HepG2 (cell line): ENCODE results near the gene P2RY8. TPM values are rescaled to one million over a fixed set of nuclear protein-coding genes. Genes with fewer than 3 reads are reported as not detected.
A peak's percentile ranks its signal among the peaks of the same experiment; 100 is the strongest.

Experiments used
- ATAC-seq: fragments of 200-7000 bp; cut with Tn5 transposase; 3 replicates; pipeline ENCODE4 v1.9.1; 2020; ENCODE audit warnings: mild to moderate bottlenecking, moderate library complexity
- BruUV-seq: library from RNA; stranded (reverse); fragments of 400-500 nt; replicated peaks from 2 replicates; lab custom pipeline; 2021; lab: Mats Ljungman, UMichigan
- CTCF ChIA-PET: fragments of 300-600 bp; formaldehyde crosslinking; extraction: SDS; loops from one replicate; lab custom pipeline; 2021; ENCODE audit warnings: low total read pairs, inconsistent platforms, low intra/inter-chr PET ratio; lab: Yijun Ruan, JAX
- POLR2A ChIA-PET: fragments of 350-600 bp; sonication (Branson Sonifier 250); formaldehyde crosslinking; loops from one replicate; lab custom pipeline; 2020; ENCODE audit warnings: antibody characterized with exemption, inconsistent platforms; lab: Yijun Ruan, JAX
- DNase-seq: peaks from one replicate; pipeline ENCODE4 v3.0.0-alpha.2; 2015; ENCODE audit warnings: low spot score
- FAIRE-seq: peaks from 3 replicates; lab custom pipeline; 2011; peaks lifted over from hg19 to GRCh38; lab: Jason Lieb, UNC
- H2AFZ ChIP-seq: one replicate; pipeline ENCODE4 v1.6.1; 2011; ENCODE audit warnings: low read length, inconsistent platforms
- H3K27ac ChIP-seq: fragments of 300-600 bp; 3 replicates; pipeline ENCODE4 v1.8.0; 2011; ENCODE audit warnings: mixed run types, mild to moderate bottlenecking, mixed read lengths, low read length, inconsistent platforms; ENCODE audit not compliant: insufficient read depth; ENCODE audit errors: extremely low read length
- H3K27me3 ChIP-seq, 2 experiments: fragments of 200-600 bp in 1 of 2; 2 replicates in 1 of 2; 3 replicates in 1 of 2; pipeline versions ENCODE4 v1.6.0 to v1.8.0; 2011; ENCODE audit warnings: low read length in 2 of 2, mild to moderate bottlenecking in 2 of 2, moderate library complexity in 2 of 2, inconsistent platforms in 1 of 2; ENCODE audit not compliant: insufficient read depth in 2 of 2, control insufficient read depth in 1 of 2
- H3K36me3 ChIP-seq, 2 experiments: fragments of 200-600 bp in 1 of 2; replicated peaks in 1 of 2; 2 replicates in 1 of 2; 3 replicates in 1 of 2; pipeline versions ENCODE4 v1.5.1 to v1.8.0; 2011; ENCODE audit warnings: low read length in 2 of 2, inconsistent platforms in 1 of 2; ENCODE audit not compliant: insufficient read depth in 2 of 2, control insufficient read depth in 1 of 2
- H3K4me1 ChIP-seq: 2 replicates; pipeline ENCODE4 v1.5.1; 2012; ENCODE audit warnings: low read length, inconsistent platforms; ENCODE audit not compliant: insufficient read depth
- H3K4me2 ChIP-seq: 2 replicates; pipeline ENCODE4 v1.6.0; 2011; ENCODE audit warnings: low read depth, low read length, inconsistent platforms
- H3K4me3 ChIP-seq, 3 experiments: fragments of 200-600 bp in 1 of 3; sonication (generic), shearing (Covaris generic) in 1 of 3; replicated peaks in 1 of 3; 2 replicates each; pipeline ENCODE4 v1.5.1; 2011 to 2016; ENCODE audit warnings: low read length in 3 of 3, inconsistent platforms in 2 of 3, low read depth in 2 of 3, mild to moderate bottlenecking in 2 of 3, control low read depth in 1 of 3, mixed read lengths in 1 of 3; ENCODE audit not compliant: insufficient read depth in 1 of 3
- H3K79me2 ChIP-seq: one replicate; pipeline ENCODE4 v1.6.1; 2011; ENCODE audit warnings: low read length, inconsistent platforms; ENCODE audit not compliant: insufficient read depth
- H3K9ac ChIP-seq: 2 replicates; pipeline ENCODE4 v1.6.0; 2011; ENCODE audit warnings: mild to moderate bottlenecking, low read depth, low read length, inconsistent platforms; ENCODE audit not compliant: insufficient read depth
- H3K9me3 ChIP-seq: 2 replicates; pipeline ENCODE4 v1.5.1; 2012; ENCODE audit warnings: mild to moderate bottlenecking, low read length
- H4K20me1 ChIP-seq: 2 replicates; pipeline ENCODE4 v1.6.0; 2011; ENCODE audit warnings: inconsistent platforms, mild to moderate bottlenecking, low read length, moderate library complexity; ENCODE audit not compliant: insufficient read depth
- CTCF ChIP-seq: sonication (generic); formaldehyde crosslinking; IDR thresholded peaks from 2 replicates; pipeline ENCODE4 v1.5.0; 2020; ENCODE audit warnings: mild to moderate bottlenecking, missing genetic modification reagents, moderate library complexity
- XRCC5 ChIP-seq: fragments of 200-400 bp; formaldehyde crosslinking; optimal IDR thresholded peaks from 2 replicates; pipeline ENCODE3; 2017; ENCODE audit warnings: mild to moderate bottlenecking, low read length
- ZNF30 ChIP-seq: sonication (generic); formaldehyde crosslinking; IDR thresholded peaks from 2 replicates; pipeline ENCODE4 v1.5.0; 2020; ENCODE audit warnings: mild to moderate bottlenecking, missing genetic modification reagents
- ZNF615 ChIP-seq: sonication (generic); formaldehyde crosslinking; IDR thresholded peaks from 2 replicates; pipeline ENCODE4 v1.5.0; 2020; ENCODE audit warnings: mild to moderate bottlenecking, missing genetic modification reagents, borderline replicate concordance
- ZSCAN30 ChIP-seq: sonication (generic); formaldehyde crosslinking; IDR thresholded peaks from 2 replicates; pipeline ENCODE4 v1.5.0; 2020; ENCODE audit warnings: mild to moderate bottlenecking, missing genetic modification reagents
- WGBS: methylation state at CpG from one replicate; pipeline ENCODE4 v1.1.6; 2017; ENCODE audit warnings: low lambda C conversion rate; 5-methylcytosine and 5-hydroxymethylcytosine counted together
- in situ Hi-C: cut with HindIII; loops from 2 replicates; pipeline ENCODE4 v1.10.0; 2017; ENCODE audit warnings: low pct_unique_long_range_greater_than_20kb; ENCODE audit not compliant: extremely low pct_ligation_motif_present
- intact Hi-C: fragments of 100-400 bp; cut with micrococcal nuclease; formaldehyde crosslinking; loops from one replicate; pipeline ENCODE4 v1.10.0; 2022; ENCODE audit not compliant: unreplicated experiment
- polyA plus RNA-seq, 8 experiments: library from polyadenylated mRNA; depleted of rRNA in 3 of 8; stranded (reverse) in 7 of 8; unstranded in 1 of 8; fragments of >200 nt; fragmentation: Illumina TruSeq in 4 of 8; extraction: Trizol in 4 of 8; gene quantifications; 2 replicates each; pipeline versions ENCODE4 v1.2.1 to v1.2.3, GENCODE V29; 2011 to 2016; ENCODE audit warnings: low read depth in 4 of 8, missing spikeins in 1 of 8, mixed read lengths in 1 of 8; ENCODE audit not compliant: insufficient read depth in 1 of 8
- total RNA-seq, 5 experiments: library from RNA; depleted of rRNA; stranded (reverse); fragments of >200 nt; fragmentation: Illumina TruSeq; extraction: Trizol; gene quantifications; 2 replicates each; pipeline ENCODE4 v1.2.3, GENCODE V29; 2016; ENCODE audit warnings: low read depth in 1 of 5
- TF ChIP-seq, protein P1 (sequence below): sonication (generic); formaldehyde crosslinking; IDR thresholded peaks from 2 replicates; pipeline ENCODE4 v1.4.0; 2020; ENCODE audit warnings: missing genetic modification reagents, borderline replicate concordance
- TF ChIP-seq, protein P2 (sequence below): sonication (generic); formaldehyde crosslinking; IDR thresholded peaks from 2 replicates; pipeline ENCODE4 v1.8.1; 2022; ENCODE audit warnings: mild to moderate bottlenecking, missing genetic modification reagents

The P2RY8 gene
- total and polyA plus RNA-seq, 2 of the 13 experiments (the other 11 are each of a cell fraction or from before 2014, with no cell fraction given) = 1.0 to 1.3 TPM

- Histone ChIP-seq H3K4me3 (no peak overlapping the region), H3K9ac (no peak overlapping the region), H2AFZ (no peak overlapping the region), H3K27me3 (peaks cover 0 to 5% of the 10 kb centered on the region in 2 experiments; a peak in 2 of 5 replicates), H3K4me2 (no peak overlapping the region), H3K36me3 (no peaks in the 10 kb centered on the region; a peak in 1 of 5 replicates), H4K20me1 (no peaks in the 10 kb centered on the region), H3K27ac (no peak overlapping the region), H3K9me3 (no peaks in the 10 kb centered on the region), H3K79me2 (peaks cover 14% of the 10 kb centered on the region), H3K4me1 (peaks cover 12% of the 10 kb centered on the region)
- BruUV-seq = no TSS peak
- ChIA-PET POLR2A (no interaction called here), CTCF (no interaction called here)
- no peak for ATAC-seq
- in situ Hi-C loops = loop anchor here (25.0 kb wide), 1 partner anchor 1162 kb away; no protein-coding TSS in a partner anchor
- 76% methylated on average over 9 of the region's 9 CpGs for WGBS
- DNase-seq = no peak
- TF ChIP-seq, protein P1, sequence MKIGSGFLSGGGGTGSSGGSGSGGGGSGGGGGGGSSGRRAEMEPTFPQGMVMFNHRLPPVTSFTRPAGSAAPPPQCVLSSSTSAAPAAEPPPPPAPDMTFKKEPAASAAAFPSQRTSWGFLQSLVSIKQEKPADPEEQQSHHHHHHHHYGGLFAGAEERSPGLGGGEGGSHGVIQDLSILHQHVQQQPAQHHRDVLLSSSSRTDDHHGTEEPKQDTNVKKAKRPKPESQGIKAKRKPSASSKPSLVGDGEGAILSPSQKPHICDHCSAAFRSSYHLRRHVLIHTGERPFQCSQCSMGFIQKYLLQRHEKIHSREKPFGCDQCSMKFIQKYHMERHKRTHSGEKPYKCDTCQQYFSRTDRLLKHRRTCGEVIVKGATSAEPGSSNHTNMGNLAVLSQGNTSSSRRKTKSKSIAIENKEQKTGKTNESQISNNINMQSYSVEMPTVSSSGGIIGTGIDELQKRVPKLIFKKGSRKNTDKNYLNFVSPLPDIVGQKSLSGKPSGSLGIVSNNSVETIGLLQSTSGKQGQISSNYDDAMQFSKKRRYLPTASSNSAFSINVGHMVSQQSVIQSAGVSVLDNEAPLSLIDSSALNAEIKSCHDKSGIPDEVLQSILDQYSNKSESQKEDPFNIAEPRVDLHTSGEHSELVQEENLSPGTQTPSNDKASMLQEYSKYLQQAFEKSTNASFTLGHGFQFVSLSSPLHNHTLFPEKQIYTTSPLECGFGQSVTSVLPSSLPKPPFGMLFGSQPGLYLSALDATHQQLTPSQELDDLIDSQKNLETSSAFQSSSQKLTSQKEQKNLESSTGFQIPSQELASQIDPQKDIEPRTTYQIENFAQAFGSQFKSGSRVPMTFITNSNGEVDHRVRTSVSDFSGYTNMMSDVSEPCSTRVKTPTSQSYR (CRISPR knock-in tag) = peak; percentile 49
- TF ChIP-seq ZSCAN30 (CRISPR knock-in tag) = no peak
- TF ChIP-seq, all 625 proteins: peak for 1
- intact Hi-C loops = loop anchor here (5.0 kb wide), 1 partner anchor 58 kb away; the partner anchor contains the start of gene SLC25A6
- FAIRE-seq = no peak
These were observed 86.4 kb downstream of the P2RY8 start for GRCh38 chrX:1450361-1451161.

DNA sequence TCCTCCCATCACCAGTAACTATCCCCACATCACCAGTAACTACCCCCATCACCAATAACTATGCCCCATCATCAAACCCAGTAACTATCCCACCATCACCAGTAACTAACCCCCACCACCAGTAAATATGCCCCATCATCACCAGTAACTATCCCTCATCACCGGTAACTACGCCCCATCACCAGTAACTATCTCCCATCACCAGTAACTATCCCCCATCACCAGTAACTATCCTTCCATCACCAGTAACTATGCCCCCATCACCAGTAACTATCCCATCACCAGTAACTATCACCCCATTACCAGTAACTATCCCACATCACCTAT lies 87.2 kb downstream of the P2RY8 start:
- H4K20me1 ChIP-seq = no peaks in the 10 kb centered on the region
- no peak overlapping the region for H3K9ac ChIP-seq
- ATAC-seq = no peak
- no peaks in the 10 kb centered on the region for H3K9me3 ChIP-seq
- no peak overlapping the region for H3K4me2 ChIP-seq
- no peak for DNase-seq
- H3K27ac ChIP-seq = no peak overlapping the region
- WGBS = 97% methylated on average over 2 of the region's 2 CpGs
- CTCF ChIA-PET = no interaction called here
- no TSS peak for BruUV-seq
- H3K36me3 ChIP-seq = no peaks in the 10 kb centered on the region; a peak in 1 of 5 replicates
- no peak overlapping the region for H3K4me3 ChIP-seq
- H3K27me3 ChIP-seq = no peaks in the 10 kb centered on the region; a peak in 1 of 5 replicates
- POLR2A ChIA-PET = no interaction called here
- no peak overlapping the region for H2AFZ ChIP-seq
- intact Hi-C loops (loop anchor here (5.0 kb wide), 1 partner anchor 57 kb away; the partner anchor contains the start of gene SLC25A6), in situ Hi-C loops (loop anchor here (25.0 kb wide), 1 partner anchor 1163 kb away; no protein-coding TSS in a partner anchor)
- peaks cover 12% of the 10 kb centered on the region for H3K4me1 ChIP-seq
- H3K79me2 ChIP-seq = peaks cover 14% of the 10 kb centered on the region
- FAIRE-seq = no peak
- no peak for TF ChIP-seq ZNF30 (CRISPR knock-in tag)
- TF ChIP-seq CTCF = no peak
- no peak for TF ChIP-seq ZNF615 (CRISPR knock-in tag)
- TF ChIP-seq, protein P2, sequence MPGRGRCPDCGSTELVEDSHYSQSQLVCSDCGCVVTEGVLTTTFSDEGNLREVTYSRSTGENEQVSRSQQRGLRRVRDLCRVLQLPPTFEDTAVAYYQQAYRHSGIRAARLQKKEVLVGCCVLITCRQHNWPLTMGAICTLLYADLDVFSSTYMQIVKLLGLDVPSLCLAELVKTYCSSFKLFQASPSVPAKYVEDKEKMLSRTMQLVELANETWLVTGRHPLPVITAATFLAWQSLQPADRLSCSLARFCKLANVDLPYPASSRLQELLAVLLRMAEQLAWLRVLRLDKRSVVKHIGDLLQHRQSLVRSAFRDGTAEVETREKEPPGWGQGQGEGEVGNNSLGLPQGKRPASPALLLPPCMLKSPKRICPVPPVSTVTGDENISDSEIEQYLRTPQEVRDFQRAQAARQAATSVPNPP (CRISPR knock-in tag) = no peak
- no peak for TF ChIP-seq XRCC5
